Central memory CD4-positive, alpha-beta T cell (primary cell): ENCODE measurements around the gene RHBDF1.

Experiments
- DNase-seq: peaks from one replicate; pipeline ENCODE4 v3.0.0; 2022

RHBDF1 gene

DNA sequence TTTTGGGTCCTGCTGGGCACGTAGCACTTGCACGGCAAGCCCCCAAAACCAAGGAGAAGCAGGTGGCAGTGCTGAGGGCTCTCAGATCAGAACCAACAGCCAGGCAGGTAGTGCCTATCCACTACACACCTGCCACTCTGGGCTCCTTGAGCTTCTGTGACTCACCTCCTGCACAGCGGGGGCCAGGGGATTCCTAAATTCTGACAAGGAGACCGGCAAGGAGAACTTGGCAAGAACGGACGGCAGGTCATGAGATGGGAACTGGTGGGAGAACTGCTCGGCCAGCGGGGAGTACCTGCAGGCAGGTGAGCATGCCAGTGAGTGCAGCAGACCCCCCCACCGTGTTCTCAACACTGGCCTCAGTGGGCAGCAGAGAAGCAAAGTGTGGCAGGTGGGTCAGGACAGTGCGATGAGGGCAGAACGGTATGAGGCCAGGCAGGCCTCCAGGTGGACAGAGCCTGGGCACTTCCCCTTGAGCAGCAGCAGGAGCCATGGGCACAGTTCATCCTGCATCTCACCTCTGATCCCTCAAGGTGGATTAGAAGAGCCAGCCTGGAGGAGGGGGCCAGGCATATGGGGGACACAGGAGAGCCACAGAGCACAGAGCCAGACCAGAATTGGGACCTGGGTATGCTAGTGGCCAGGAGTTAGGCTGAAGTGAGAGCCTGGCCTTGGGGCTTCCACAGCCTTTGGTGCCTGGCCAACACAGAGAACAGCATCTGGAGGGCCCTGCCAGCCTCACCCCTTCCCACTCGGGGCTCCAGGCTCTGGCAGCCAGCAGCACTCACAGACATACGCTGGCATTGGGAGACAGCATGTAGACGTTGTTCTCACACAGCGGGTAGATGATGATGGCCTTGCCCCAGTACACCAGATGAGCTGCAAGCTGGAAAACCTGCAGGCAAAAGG is 20.3 kb upstream of the RHBDF1 start:
- DNase-seq, result no peak

DNA sequence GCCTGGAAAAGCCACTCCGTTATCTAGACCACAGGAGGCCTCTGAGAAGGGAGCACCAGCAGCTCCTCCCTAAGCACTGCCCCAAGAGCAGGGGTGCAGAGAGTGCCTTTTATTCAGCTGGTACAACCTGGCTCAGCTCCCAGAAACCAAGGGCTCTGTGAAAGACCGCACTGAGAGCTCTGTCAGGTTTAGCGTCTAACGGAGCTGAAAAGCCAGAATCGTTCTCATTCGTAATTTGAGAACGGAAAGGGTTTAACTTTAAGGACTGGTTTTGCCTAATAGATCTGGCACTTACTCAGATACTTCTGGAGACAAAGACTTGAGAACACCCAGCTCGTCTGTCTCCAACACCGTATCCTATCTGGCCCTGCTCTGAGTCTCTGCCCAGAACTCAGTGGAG is 19.1 kb upstream of the RHBDF1 start:
- no peak for DNase-seq

GRCh38 chr16:89391-90302 is 17.2 kb upstream of the RHBDF1 start:
- no peak for DNase-seq

DNA sequence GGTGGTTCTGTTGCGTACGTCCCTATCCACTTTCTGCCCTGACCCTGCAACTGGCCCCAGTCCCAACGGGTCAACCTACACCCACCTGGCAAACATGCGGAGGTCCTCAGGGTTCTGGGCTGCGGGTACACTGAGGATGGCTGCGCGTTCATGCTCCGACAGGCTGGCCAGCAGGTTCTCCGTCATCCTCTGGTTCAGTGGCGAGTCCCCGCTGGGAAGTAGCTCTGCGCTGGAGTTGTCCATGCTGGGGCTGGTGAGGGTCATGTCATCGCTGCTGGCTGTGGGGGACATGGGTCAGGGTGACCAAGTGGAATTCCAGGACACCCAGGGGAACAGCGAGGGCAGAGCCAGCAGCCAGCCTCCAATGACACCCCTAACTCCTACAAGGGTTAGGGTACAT is 16.2 kb upstream of the RHBDF1 start:
- DNase-seq, result no peak

- DNase-seq, result no peak
Measured at GRCh38 chr16:86483-86952, 14.1 kb upstream of the RHBDF1 start.

GRCh38 chr16:85865-86264 is 13.4 kb upstream of the RHBDF1 start:
- DNase-seq, result no peak

DNA sequence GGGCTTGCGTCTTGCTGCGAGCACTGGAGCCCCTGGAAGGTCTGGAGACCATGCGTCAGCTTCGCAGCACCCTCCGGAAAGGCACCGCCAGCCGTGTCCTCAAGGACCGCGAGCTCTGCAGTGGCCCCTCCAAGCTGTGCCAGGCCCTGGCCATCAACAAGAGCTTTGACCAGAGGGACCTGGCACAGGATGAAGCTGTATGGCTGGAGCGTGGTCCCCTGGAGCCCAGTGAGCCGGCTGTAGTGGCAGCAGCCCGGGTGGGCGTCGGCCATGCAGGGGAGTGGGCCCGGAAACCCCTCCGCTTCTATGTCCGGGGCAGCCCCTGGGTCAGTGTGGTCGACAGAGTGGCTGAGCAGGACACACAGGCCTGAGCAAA is 13.0 kb upstream of the RHBDF1 start:
- DNase-seq, result no peak

DNA sequence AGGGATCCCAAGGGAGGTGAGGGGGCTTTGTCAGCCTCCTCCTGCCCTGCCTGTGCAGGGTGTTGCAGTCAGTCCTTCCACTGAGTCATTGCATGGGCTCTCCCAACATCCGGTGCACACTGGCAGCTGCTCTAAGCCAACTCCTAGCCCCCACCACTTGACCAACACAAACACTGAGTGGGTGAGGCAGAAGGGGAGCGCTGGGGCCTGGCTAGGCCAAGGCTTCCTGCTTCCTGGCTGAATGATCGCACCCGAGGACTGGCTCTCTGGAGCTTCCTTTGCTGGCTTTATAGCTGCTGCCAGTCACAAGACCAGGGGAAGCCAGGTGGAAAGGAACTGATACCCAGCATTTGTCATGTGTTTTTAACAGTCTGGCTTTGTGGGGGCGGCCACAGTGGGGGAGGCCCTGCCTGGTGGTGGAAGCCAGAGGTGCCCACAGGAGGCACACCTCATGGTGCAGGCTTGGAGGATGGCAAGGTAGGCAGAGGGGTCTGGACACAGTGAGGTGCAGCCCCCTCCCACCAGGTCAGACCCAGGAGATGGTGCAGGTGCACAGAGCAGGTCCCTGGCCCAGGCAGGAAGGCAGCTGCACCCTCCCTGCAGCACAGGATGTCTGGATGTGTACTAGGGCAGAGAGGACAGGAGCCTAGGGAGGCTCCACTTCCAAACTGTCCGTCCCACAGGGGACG is 12.4 kb upstream of the RHBDF1 start:
- no peak for DNase-seq

DNA sequence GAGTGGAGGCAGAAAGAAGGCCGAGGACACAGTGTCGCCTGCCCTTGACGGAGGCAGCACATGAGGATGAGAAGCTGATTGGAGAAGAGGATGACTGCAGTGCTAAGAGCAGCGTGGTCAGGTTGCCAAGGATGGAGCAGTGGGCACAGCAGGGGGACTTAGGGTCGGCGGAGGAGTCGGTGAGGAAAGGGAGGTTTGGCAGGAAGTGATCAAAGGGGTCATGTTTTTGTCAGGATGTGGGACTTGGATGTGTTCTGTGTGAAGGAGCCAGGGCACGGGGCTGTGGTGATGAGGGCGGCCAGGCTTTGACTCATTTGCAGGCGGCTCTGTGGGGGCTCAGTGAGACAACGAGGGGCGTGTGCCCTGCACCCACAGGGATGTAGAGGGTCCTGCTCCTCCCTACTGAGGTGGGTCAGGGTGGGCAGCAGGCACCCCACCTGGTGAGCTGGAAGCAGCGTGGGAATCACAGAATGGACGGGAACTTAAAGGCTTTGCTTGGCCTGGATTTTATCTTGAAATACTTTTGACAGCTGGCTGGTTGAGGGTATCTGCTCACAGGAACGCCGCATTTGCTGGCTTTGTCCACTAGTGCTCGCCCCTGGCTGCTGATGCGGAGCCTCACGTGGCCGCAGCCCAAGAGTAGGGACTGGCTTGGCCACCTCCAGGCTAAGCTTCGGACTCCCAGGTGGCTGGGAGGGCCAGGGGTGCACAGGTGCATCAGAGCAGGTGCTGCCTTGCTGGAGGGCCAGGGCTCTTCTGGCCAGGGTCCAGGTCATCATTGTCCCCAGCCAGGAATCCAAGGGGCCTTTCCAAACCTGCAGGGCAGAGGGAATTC is 11.6 kb upstream of the RHBDF1 start:
- DNase-seq, result no peak

GRCh38 chr16:83060-83603 is 10.7 kb upstream of the RHBDF1 start:
- DNase-seq, result no peak

DNA sequence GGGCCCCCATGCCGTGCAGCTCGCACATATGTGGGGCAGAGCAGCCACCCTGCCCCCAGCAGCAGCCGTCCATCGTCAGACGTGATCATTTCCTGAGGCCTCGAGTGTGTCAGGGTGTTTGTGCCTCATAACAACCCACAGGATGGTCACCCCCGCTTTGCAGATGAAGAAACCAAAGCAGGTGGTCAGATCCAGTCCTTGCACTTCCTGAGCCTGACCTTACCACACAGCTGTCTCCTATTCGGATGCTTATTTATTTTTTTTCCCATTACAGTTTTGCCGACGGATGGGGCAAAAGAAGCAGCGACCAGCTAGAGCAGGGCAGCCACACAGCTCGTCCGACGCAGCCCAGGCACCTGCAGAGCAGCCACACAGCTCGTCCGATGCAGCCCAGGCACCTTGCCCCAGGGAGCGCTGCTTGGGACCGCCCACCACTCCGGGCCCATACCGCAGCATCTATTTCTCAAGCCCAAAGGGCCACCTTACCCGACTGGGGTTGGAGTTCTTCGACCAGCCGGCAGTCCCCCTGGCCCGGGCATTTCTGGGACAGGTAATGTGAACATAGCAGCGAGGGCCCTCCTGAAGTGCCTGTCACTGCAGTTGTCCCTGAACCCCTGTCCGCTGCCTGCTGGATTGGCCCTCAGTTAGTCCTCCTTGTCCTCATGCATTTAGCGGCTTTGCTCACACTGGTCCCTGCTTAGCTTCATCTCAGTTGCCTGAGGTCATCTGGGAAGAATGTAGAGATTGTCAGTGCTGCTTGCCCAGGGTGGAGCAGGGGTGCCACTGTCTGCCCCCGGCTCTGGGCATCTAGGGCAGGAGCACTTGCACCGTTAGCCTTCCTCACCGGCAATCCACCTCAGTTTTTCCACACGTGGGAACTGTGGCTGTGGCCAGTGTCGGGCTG is 7.0 kb upstream of the RHBDF1 start:
- no peak for DNase-seq

DNA sequence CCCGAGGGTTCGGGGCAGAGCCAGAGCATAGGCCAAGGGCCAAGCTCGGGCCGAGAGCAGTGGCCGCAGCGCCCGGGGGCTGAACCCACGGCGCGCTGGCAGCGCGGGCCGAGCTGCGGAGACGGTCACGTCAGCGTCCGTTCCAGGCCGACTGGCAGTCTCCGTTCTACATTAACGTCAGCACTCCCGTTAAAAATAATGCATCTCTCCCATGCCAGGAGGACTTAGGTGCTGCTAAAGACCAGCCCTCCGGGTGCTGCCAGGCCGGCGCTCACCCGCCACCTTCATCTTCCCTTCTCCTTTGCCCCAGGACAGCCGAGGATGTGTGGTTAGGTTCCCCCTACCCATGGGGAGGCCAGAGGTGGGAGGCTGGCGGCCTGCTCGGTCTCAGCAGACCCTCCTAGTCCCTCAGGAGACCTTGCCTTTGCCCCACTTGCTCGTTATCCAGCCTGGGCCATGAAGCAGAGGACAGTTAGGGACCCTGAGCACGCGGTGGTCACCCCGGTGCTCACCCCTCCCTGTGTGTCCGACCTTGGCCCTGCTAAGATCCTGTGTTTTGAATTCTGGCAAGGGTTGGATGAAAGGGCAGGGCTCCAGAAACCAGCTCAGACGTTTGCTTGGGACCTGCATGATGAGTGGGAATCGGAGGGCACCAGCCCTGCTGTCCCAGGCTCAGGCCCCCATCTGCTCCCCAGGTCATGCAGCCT is 6.2 kb upstream of the RHBDF1 start:
- no peak for DNase-seq

DNA sequence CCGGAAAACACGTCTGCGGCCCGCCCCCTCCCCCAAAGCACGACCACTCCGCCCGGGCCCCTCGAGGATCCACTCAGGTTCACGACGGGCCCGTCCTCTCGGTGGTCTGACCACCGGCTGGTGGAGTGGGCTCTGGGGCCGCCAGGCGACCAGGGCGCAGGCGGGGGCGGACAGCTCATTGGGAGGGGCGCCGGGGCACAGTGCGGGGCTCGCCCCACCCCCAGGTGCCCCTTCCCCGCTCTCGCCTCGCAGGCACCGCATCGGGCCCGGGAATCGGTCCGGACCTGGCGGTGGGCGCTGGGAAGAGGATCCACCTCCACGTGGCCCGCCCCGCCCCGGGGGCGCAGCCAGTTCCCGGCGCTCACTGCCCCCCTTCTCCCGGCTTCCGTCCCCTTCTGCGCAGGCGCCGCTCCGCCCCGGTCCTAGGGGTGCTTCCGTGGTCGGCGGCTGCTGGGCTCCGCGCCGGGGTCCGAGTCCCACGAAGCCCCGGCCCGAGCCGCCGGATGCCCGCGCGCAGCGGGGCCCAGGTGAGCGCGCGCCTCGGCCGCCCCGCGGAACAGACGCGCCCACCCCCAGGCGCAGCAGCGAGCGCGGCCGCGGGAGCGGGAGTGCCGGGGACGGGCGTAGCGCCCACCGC is 5.5 kb upstream of the RHBDF1 start, which contains the start of gene MPG:
Gene MPG (plus strand): TSS at position 419 of the 637 bp plus-strand sequence. CDS start 85 bp downstream, at position 504.
- DNase-seq, result peak; percentile 77

- DNase-seq, result peak; percentile 17
Measured at GRCh38 chr16:77273-77806, 4.9 kb upstream of the RHBDF1 start.

GRCh38 chr16:76535-77272 is 4.3 kb upstream of the RHBDF1 start:
- no peak for DNase-seq

DNA sequence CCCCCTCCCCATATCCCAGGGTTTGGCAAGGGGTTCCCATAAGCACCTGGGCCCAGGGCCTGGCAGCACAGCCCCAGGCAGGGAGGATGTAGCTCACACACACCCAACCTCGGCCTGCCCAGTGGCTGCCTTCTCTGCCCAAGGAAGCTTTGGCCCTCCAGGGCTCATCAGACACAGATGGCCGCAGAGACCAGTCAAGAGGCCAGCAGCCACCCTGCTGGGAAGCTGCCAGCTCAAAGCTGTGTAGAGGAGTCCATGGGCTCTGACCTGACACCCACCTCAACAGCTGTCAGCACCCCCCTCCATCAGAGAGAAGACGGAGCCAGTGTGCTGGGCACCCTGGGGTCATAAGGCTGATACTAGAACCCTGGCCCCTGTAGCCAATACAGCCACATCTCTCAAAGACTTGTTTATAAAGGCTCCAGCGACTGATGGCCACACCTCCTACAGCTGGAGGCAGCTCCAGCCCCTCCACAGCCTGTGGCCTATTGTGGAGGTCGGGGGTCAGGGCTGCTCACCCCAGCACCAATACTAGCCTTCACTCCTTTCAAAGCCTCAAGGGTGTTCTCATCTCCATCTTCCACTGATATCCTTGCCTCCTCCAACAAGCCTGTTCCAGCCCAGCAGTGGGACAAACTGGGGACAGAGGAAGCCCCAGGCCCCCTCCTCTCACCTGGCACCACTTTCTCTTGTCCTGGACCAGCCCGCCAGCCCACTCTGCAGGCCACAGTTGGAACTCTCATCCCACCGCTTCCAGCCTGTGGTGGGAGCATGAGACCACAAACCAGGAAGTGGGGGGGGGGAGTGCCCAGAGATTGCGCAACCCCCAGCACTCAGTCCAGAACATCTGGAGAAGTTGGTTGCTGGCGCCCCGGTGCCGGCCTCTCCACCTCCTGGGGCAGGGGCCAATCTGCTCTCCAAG is 3.4 kb upstream of the RHBDF1 start:
- DNase-seq, result no peak

DNA sequence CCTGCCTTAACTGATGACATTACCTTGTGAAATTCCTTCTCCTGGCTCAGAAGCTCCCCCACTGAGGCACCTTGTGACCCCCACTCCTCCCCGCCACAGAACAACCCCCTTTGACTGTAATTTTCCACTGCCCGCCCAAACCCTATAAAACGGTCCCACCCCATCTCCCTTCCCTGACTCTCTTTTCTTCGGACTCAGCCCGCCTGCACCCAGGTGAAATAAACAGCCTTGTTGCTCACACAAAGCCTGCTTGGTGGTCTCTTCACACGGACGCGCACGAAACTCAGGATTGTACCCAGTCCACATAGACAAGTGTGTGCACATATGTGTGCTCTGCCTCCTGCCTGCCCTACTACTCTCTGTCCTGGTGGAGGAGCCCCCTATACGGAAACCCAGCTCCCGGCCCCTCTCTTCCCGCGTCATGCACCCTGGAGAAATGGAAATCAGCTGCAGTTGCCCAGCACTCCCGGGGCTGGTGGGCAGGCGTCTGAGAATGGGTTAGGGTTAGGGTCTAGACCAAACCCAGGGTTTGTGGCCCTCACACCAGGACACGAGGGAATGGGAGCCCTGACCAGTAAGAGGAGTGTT is 2.4 kb upstream of the RHBDF1 start:
- DNase-seq, result no peak
